Thyroid gland (tissue), 4 donors: Measurements from ENCODE around the gene PDXK. TPM values are rescaled to one million over a fixed set of nuclear protein-coding genes. Genes with fewer than 3 reads are reported as not detected.
"Not testable (repeated sequence)": the region's sequence is repeated elsewhere in the genome, so short reads cannot be mapped to it uniquely, and the experiment has no call there.

Experiments
- DNase-seq, 2 donors: peaks; one replicate each; pipeline ENCODE4 v3.0.0-alpha.2; 2019
- H3K27ac ChIP-seq, 3 donors: fragments of 200-600 bp; sonication (generic); 1 replicate in 2 of 3; 2 replicates in 1 of 3; pipeline ENCODE4 v1.5.1; 2016 to 2019; ENCODE audit warnings: mild to moderate bottlenecking in 1 of 3, moderate library complexity in 1 of 3
- H3K27me3 ChIP-seq: fragments of 200-600 bp; sonication (generic); one replicate; pipeline ENCODE4 v1.5.1; 2019
- H3K36me3 ChIP-seq, 2 donors: fragments of 200-600 bp; sonication (generic); one replicate each; pipeline ENCODE4 v1.5.1; 2016 to 2019
- H3K4me1 ChIP-seq, 2 donors: fragments of 200-600 bp; sonication (generic); one replicate each; pipeline ENCODE4 v1.5.1; 2017 to 2019
- H3K4me3 ChIP-seq, 3 donors: fragments of 200-600 bp; sonication (generic); replicated peaks in 1 of 3; 1 replicate in 2 of 3; 2 replicates in 1 of 3; pipeline ENCODE4 v1.5.1; 2016; ENCODE audit warnings: mild to moderate bottlenecking in 1 of 3
- H3K9me3 ChIP-seq: fragments of 200-600 bp; sonication (generic); one replicate; pipeline ENCODE4 v1.5.1; 2017
- CTCF ChIP-seq, 6 experiments: fragments of 200-600 bp in 3 of 6; fragments of 450-650 bp in 3 of 6; sonication (generic) in 3 of 6; IDR thresholded peaks; one replicate each; pipeline ENCODE4 v1.5.1; 2016 to 2019; ENCODE audit warnings: antibody characterized with exemption in 6 of 6, mild to moderate bottlenecking in 2 of 6, inconsistent platforms in 1 of 6, moderate library complexity in 1 of 6
- POLR2A ChIP-seq, 2 donors: fragments of 450-650 bp; IDR thresholded peaks; one replicate each; pipeline ENCODE4 v1.6.1; 2017; ENCODE audit warnings: antibody characterized with exemption in 2 of 2, mild to moderate bottlenecking in 2 of 2, moderate library complexity in 1 of 2
- WGBS, 2 donors: methylation state at CpG; one replicate each; pipeline ENCODE4 v1.1.5; 2017; 5-methylcytosine and 5-hydroxymethylcytosine counted together
- intact Hi-C: fragments of 100-400 bp; cut with DNase I; formaldehyde crosslinking; loops from one replicate; pipeline ENCODE4 v1.15.1; 2023
- total RNA-seq, 4 donors: library from RNA; depleted of rRNA; stranded (reverse); fragments of >200 nt; gene quantifications; one replicate each; pipeline ENCODE4 v1.2.3, GENCODE V29; 2016

The PDXK gene
- total RNA-seq, 4 donors from 2014 or later, result 70.6 to 95.5 (median 92.4) TPM

DNA sequence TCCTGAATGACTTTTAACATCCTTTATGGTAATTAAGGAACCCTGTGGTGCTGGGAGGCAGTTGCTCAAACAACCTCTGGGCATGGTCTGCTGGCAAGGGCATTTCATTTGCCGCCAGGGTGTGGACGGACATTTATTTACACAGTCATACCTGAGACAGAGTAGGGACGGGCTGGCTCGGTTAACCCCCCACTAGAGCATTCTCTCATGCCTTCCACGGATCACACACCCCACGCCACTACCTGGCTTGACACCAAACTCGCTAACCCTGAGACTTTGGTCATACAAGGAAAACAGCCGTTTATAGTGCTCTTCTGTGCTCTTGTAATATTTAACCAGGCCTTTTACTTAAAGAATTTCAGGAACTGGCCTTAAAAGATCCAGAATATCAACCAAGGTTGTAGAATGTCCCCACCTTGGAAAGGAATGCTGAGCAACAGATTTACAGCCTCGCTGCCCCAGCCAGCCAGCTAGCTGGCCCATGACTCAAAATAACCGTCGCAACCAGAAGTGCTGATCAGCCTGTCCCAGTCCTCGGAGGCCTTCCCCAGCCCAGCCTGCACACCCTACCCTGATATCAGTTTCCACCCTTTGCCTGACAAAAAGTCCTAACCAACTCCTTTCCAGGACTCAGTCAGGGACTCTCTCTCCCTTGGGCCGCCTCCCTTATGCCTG, 6.5 kb upstream of the PDXK start:
- intact Hi-C loops, result no loop called here
- TF ChIP-seq CTCF (IDR thresholded peaks at IDR 0.05) (peak in 2 of 6 experiments; percentile 34 to 36), POLR2A (IDR thresholded peaks at IDR 0.05) (peak in 1 of 2 donors; percentile 62)
- WGBS, 2 donors, result 26 to 31% methylated on average over 13 of the region's 13 CpGs
- no peaks in the 10 kb centered on the region for H3K27me3 ChIP-seq
- DNase-seq, result peak; percentile 90 to 91
- peak overlapping the region; percentile 90 to 95 (median 95) for H3K27ac ChIP-seq
- H3K36me3 ChIP-seq, result no peaks in the 10 kb centered on the region
- H3K4me1 ChIP-seq, result peaks cover 11 to 21% of the 10 kb centered on the region in 2 donors
- no peaks in the 10 kb centered on the region for H3K9me3 ChIP-seq
- no peak overlapping the region for H3K4me3 ChIP-seq

DNA sequence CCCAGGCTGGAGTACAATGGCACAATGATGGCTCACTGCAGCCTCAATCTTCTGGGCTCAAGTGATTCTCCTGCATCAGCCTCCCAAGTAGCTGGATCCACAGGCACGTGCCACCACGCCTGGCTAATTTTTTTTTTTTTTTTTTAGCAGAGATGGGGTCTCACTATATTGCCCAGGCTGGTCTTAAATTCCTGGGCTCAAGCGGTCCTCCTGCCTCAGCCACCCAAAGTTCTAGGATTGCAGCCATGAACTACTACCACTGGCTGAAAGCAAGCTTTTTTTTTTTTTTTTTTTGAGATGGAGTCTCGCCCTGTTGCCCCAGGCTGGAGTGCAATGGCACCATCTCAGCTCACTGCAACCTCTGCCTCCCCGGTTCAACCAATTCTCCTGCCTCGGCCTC, 5.8 kb upstream of the PDXK start:
- H3K4me3 ChIP-seq, intact Hi-C loops, H3K9me3 ChIP-seq, H3K27me3 ChIP-seq, DNase-seq, H3K36me3 ChIP-seq: not testable (repeated sequence)
- 94 to 97% methylated on average over 6 of the region's 6 CpGs for WGBS, 2 donors
- Histone ChIP-seq H3K27ac (peak overlapping the region; percentile 90 to 95 (median 95)), H3K4me1 (peaks cover 11 to 21% of the 10 kb centered on the region in 2 donors)

GRCh38 chr21:43716376-43717165, 2.4 kb upstream of the PDXK start:
- Histone ChIP-seq H3K27ac (peak overlapping the region in 1 of 3 donors; percentile 42), H3K9me3 (no peaks in the 10 kb centered on the region), H3K27me3 (no peaks in the 10 kb centered on the region), H3K36me3 (no peaks in the 10 kb centered on the region), H3K4me3 (no peak overlapping the region), H3K4me1 (peaks cover 30 to 37% of the 10 kb centered on the region in 2 donors)
- intact Hi-C loops, result loop anchor here (5.0 kb wide), 2 partner anchors 54 to 71 kb away; partner anchors contain the start of gene RRP1
- TF ChIP-seq CTCF (IDR thresholded peaks at IDR 0.05) (no peak), POLR2A (IDR thresholded peaks at IDR 0.05) (no peak)
- DNase-seq, result peak in 1 of 2 donors; percentile 33
- WGBS, 2 donors, result 79 to 88% methylated on average over 10 to 12 of the region's 12 CpGs

- 92% methylated on average over 13 of the region's 13 CpGs for WGBS, 2 donors
- H3K36me3 ChIP-seq, result no peaks in the 10 kb centered on the region
- H3K27ac ChIP-seq, result peak overlapping the region in 1 of 3 donors; percentile 42
- no peak for DNase-seq
- peaks cover 29 to 38% of the 10 kb centered on the region in 2 donors for H3K4me1 ChIP-seq
- no peaks in the 10 kb centered on the region for H3K27me3 ChIP-seq
- TF ChIP-seq POLR2A (IDR thresholded peaks at IDR 0.05), result no peak
- TF ChIP-seq CTCF (IDR thresholded peaks at IDR 0.05), result no peak
- intact Hi-C loops, result loop anchor here (5.0 kb wide), 2 partner anchors 55 to 70 kb away; partner anchors contain the start of gene RRP1
- no peaks in the 10 kb centered on the region for H3K9me3 ChIP-seq
- no peak overlapping the region for H3K4me3 ChIP-seq
These were observed 1.6 kb upstream of the PDXK start for GRCh38 chr21:43717166-43717853.
